Endothelial cell (in vitro differentiated cells): ENCODE data around the gene SLC7A14. TPM values are rescaled to one million over a fixed set of nuclear protein-coding genes. Genes with fewer than 3 reads are reported as not detected.

Experiments used
- DNase-seq: peaks from one replicate; pipeline ENCODE4 v3.0.0; 2021; ENCODE audit warnings: low spot score
- H3K27ac Mint-ChIP-seq: one replicate; pipeline ENCODE4 v1.8.0; 2021; ENCODE audit warnings: mixed read lengths, inconsistent platforms; ENCODE audit not compliant: unreplicated experiment
- H3K27me3 Mint-ChIP-seq: one replicate; pipeline ENCODE4 v1.8.0; 2021; ENCODE audit warnings: mild to moderate bottlenecking, moderate library complexity, mixed read lengths, inconsistent platforms; ENCODE audit not compliant: unreplicated experiment
- H3K36me3 Mint-ChIP-seq: one replicate; pipeline ENCODE4 v1.8.0; 2021; ENCODE audit warnings: mild to moderate bottlenecking, low read depth, mixed read lengths, inconsistent platforms; ENCODE audit not compliant: unreplicated experiment
- H3K4me1 Mint-ChIP-seq: one replicate; pipeline ENCODE4 v1.8.0; 2021; ENCODE audit warnings: mild to moderate bottlenecking, mixed read lengths, inconsistent platforms; ENCODE audit not compliant: unreplicated experiment
- H3K4me3 Mint-ChIP-seq: one replicate; pipeline ENCODE4 v1.8.0; 2021; ENCODE audit warnings: mild to moderate bottlenecking, mixed read lengths, inconsistent platforms; ENCODE audit not compliant: unreplicated experiment
- H3K9me3 Mint-ChIP-seq: one replicate; pipeline ENCODE4 v1.8.0; 2021; ENCODE audit warnings: mixed read lengths, inconsistent platforms; ENCODE audit not compliant: unreplicated experiment
- total RNA-seq: library from RNA; stranded (reverse); fragmentation: NEBNext Ultra II Directional; extraction: Animal tissue kit (Norgen Biotek cat#: 25700); gene quantifications from one replicate; pipeline ENCODE4 v1.2.1, GENCODE V29; 2021; ENCODE audit not compliant: unreplicated experiment
- TF ChIP-seq, protein P1 (sequence below): fragments of 200-600 bp; sonication (generic); IDR thresholded peaks from one replicate; pipeline ENCODE4 v1.5.0; 2021; ENCODE audit warnings: antibody characterized with exemption; ENCODE audit not compliant: unreplicated experiment

SLC7A14 gene
- total RNA-seq, 1 donor from 2014 or later = 2.5 TPM

DNA sequence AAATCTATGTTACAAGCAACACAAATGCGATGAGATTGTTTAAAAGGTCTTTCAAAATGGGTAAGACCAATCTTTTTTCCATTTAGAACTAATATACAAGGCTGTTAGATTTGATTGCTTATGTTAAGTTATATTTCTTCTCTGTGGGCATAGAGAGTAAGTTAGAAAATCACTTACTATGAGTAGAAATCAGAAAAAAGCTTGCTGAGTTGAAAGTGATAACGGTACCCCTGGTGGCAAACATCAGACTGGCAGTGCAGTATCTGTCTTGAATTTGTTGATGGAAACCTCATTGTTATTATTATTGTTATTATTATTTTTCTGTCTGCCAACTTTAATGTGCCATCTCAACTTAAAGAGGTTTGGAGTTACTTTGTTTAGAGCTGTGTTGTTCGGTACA is 154.8 kb downstream of the SLC7A14 start:
- Mint-ChIP-seq H3K27ac (no peak overlapping the region), H3K36me3 (no peaks in the 10 kb centered on the region), H3K9me3 (no peaks in the 10 kb centered on the region), H3K4me3 (no peak overlapping the region), H3K27me3 (no peaks in the 10 kb centered on the region), H3K4me1 (peaks cover 3% of the 10 kb centered on the region)
- no peak for DNase-seq
- TF ChIP-seq, protein P1, sequence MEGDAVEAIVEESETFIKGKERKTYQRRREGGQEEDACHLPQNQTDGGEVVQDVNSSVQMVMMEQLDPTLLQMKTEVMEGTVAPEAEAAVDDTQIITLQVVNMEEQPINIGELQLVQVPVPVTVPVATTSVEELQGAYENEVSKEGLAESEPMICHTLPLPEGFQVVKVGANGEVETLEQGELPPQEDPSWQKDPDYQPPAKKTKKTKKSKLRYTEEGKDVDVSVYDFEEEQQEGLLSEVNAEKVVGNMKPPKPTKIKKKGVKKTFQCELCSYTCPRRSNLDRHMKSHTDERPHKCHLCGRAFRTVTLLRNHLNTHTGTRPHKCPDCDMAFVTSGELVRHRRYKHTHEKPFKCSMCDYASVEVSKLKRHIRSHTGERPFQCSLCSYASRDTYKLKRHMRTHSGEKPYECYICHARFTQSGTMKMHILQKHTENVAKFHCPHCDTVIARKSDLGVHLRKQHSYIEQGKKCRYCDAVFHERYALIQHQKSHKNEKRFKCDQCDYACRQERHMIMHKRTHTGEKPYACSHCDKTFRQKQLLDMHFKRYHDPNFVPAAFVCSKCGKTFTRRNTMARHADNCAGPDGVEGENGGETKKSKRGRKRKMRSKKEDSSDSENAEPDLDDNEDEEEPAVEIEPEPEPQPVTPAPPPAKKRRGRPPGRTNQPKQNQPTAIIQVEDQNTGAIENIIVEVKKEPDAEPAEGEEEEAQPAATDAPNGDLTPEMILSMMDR = peak; percentile 59

DNA sequence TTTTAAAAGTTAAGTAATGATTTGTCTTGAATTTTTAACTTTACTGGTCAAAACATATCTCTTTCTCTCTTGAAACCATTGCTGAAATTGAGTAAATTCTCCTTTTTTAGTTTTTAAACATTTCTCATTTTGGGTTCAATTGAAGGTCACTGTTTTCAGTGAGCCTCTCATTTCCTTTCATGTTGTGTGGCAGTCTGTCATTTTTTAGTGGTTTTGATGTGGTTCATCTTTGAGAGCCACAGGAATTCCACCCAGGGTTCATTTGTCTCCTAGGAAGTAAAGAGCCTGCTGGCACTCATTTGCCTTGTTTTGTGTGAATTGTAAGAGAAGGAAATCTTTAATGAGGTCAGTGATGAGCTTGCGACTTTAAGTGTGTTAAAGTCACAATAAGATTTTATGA is 156.8 kb downstream of the SLC7A14 start:
- no peak overlapping the region for H3K4me3 Mint-ChIP-seq
- no peak overlapping the region for H3K27ac Mint-ChIP-seq
- TF ChIP-seq, protein P1 = no peak

DNA sequence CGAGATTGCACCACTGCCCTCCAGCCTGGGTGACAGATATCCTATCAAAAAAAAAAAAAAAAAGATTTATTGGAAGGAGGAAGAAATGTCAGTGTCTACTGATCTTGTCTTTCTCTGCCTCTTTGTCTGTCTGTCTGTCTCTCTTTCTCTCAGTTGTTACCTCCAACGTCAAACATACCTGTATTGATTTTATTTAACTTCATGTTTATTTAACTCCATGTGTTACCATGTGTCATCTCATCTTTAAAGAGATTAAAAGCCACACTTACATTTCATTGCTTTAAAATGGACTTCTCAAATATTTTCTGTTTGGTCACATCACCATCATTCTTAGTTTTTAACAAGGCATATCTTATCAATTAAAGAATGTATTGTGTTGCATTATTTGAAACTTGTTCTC is 157.8 kb downstream of the SLC7A14 start:
- Mint-ChIP-seq H3K4me1 (peaks cover 3% of the 10 kb centered on the region), H3K36me3 (no peaks in the 10 kb centered on the region), H3K27me3 (no peaks in the 10 kb centered on the region), H3K27ac (no peak overlapping the region), H3K4me3 (no peak overlapping the region), H3K9me3 (no peaks in the 10 kb centered on the region)
- no peak for DNase-seq
- TF ChIP-seq, protein P1 = no peak

More for the DNA sequence above, 156.8 kb downstream of the SLC7A14 start:
- Mint-ChIP-seq H3K36me3 (no peaks in the 10 kb centered on the region), H3K27me3 (no peaks in the 10 kb centered on the region), H3K9me3 (no peaks in the 10 kb centered on the region), H3K4me1 (peaks cover 3% of the 10 kb centered on the region)
- no peak for DNase-seq

DNA sequence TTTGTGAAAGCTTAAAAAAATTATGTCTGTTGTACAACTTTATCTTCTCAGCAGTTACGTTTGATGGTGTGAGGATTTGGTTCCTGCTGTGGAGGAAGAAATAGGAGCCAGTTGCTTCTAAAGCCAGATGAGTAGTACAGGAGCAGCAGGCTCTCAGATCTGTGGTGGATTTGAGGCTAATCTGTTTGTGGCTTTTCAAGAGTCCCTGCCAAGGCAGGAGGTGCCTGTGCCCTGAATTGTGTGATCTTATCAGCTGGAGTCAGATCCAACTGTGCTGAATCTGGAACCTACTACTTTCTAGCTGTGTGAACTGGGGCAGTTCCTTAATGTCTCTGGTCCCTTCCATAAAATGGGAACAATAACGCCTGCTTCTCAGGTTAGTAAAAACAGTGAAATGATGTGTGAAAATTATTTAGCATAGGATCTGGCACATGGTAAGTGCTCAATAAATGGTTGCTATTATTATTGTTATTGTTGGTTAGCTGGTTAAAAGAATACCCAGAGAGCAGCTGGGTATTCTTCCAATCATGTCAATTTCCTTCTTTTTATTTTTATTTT is 159.6 kb downstream of the SLC7A14 start:
- Mint-ChIP-seq H3K9me3 (no peaks in the 10 kb centered on the region), H3K27me3 (peaks cover 2% of the 10 kb centered on the region), H3K4me3 (no peak overlapping the region), H3K36me3 (peaks cover 3% of the 10 kb centered on the region), H3K4me1 (peaks cover 3% of the 10 kb centered on the region), H3K27ac (no peak overlapping the region)
- DNase-seq = no peak
- TF ChIP-seq, protein P1 = no peak

DNA sequence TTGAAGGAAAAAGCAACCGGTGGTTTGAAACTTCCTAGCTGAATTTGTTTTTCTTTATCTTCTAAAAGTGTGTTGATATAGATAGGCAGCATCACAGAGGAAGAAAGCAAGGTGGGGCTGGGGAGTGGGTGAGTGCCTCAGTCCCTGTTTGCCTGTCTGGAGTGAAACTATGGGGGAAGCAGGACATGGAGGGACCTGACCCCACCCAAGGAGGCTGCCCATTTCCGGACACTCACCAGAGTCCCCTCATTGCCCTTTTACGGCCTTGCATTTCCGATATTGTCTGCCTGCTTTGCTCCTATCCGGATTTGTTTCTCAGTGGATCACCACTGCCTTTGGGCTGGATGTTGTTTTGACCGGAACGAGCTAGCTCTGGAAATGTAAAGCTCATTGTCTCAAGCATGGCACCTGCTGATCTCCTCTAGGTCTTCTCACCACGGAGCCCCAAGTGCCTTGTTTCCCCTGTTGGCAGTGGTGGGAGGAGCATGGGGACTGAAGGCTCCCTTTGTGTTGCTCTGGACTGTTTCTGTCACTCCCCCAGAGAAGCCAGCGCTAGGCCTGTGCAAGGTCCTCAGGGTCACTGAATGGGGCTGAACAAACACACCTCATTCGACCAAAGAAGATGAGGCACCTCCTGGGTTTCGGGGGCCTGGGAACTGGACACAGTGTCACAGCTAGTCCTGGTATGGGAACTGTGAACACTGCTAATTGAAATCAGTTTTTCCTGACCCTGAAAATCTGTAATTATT is 160.2 kb downstream of the SLC7A14 start:
- Mint-ChIP-seq H3K9me3 (no peaks in the 10 kb centered on the region), H3K27me3 (peaks cover 2% of the 10 kb centered on the region), H3K4me1 (peaks cover 5% of the 10 kb centered on the region), H3K4me3 (no peak overlapping the region), H3K36me3 (peaks cover 3% of the 10 kb centered on the region), H3K27ac (no peak overlapping the region)
- TF ChIP-seq, protein P1 = no peak
- no peak for DNase-seq
